Stimulated activated CD8-positive, alpha-beta memory T cell treated with anti-CD3 and anti-CD28 coated beads, Interleukin-12 subunit alpha, Interleukin-12 subunit beta, amount 100 ng/mL, for 4 hours (primary cell): ENCODE measurements around the gene TCAP.

Experiments used
- DNase-seq: peaks from one replicate; pipeline ENCODE4 v3.0.0-alpha.2; 2020; ENCODE audit warnings: low read depth

The TCAP gene

GRCh38 chr17:39651923-39652586 is 13.1 kb upstream of the TCAP start:
- no peak for DNase-seq

DNA sequence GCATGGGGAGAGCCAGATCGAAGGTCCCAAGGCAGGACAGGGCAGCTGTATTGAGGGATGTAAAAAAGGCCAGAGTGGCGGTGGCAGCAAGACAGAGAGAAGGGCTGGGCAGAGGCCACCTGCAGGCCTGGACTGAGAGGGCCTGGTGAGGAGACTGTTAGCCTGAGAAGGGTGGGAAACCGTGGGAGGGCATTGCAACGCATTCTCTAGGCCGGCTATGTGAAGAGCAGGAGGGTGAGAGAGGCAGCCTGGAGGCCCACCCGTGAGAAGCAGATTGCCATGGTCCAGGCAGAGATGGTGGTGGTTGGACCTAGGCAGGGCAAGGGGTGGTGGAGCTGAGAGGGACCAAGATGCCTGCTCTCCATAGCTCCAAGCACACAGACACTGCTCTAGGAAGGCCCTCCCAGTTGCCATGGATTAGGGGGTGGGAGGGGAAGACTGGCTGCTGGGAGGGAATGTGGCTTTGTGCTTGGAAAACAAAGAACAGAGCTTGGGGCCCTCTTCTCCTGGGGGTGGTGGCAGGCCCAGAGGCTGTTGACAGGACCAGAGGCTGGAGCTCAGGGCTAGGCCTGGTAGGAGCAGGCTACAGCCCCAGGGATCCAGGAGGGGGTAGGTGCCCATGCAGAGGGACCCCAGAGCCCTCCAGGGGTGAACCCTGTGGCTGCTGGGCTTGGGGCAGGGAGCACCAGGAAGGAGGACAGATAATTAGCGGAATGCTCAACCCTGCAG is 12.4 kb upstream of the TCAP start:
- DNase-seq = no peak

GRCh38 chr17:39653316-39653661 is 11.9 kb upstream of the TCAP start:
- DNase-seq = no peak

- peak; percentile 54 for DNase-seq
These were observed 11.4 kb upstream of the TCAP start for GRCh38 chr17:39653662-39654331.

GRCh38 chr17:39655105-39655504 is 10.0 kb upstream of the TCAP start:
- no peak for DNase-seq

GRCh38 chr17:39658346-39658745 is 6.8 kb upstream of the TCAP start:
- DNase-seq = no peak

- DNase-seq = no peak
These were observed 6.4 kb upstream of the TCAP start for GRCh38 chr17:39658760-39659159.

- no peak for DNase-seq
These were observed 5.7 kb upstream of the TCAP start for GRCh38 chr17:39659279-39660010.

DNA sequence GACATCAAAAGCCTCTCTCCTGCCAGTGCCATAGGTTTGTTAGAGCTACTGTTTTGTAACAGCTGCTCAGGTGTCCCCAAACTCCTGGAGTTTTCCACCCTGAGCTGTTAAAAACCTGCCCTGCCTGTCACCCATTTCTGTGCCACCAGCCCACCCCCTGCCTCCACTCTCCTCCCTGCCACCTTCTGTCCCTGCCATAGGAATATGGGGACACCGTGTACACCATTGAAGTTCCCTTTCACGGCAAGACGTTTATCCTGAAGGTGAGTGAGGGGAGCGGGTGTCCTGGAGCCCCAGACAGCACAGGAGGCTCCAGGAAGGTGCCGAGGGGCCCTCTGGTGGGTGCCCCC is 5.2 kb upstream of the TCAP start:
- no peak for DNase-seq

GRCh38 chr17:39660397-39661385 is 4.5 kb upstream of the TCAP start:
- no peak for DNase-seq

GRCh38 chr17:39661744-39662541 is 3.2 kb upstream of the TCAP start:
- no peak for DNase-seq

DNA sequence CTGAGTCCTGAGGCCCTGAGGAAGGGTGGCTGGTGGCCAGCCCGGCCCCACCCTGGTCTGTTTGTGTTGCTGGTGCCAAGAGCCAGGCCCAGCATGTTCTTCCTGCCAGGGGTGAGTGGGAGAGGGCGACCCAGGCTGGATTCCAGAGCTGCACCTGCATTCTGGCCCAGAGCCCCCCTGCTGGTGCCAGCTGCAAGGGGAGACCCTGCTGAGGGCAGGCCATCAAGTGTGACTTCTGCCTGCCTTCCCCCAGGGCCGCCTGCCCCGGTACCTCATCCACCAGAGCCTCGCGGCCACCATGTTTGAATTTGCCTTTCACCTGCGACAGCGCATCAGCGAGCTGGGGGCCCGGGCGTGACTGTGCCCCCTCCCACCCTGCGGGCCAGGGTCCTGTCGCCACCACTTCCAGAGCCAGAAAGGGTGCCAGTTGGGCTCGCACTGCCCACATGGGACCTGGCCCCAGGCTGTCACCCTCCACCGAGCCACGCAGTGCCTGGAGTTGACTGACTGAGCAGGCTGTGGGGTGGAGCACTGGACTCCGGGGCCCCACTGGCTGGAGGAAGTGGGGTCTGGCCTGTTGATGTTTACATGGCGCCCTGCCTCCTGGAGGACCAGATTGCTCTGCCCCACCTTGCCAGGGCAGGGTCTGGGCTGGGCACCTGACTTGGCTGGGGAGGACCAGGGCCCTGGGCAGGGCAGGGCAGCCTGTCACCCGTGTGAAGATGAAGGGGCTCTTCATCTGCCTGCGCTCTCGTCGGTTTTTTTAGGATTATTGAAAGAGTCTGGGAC is 2.4 kb upstream of the TCAP start:
- no peak for DNase-seq

- no peak for DNase-seq
These were observed 1.8 kb upstream of the TCAP start for GRCh38 chr17:39663340-39663687.

DNA sequence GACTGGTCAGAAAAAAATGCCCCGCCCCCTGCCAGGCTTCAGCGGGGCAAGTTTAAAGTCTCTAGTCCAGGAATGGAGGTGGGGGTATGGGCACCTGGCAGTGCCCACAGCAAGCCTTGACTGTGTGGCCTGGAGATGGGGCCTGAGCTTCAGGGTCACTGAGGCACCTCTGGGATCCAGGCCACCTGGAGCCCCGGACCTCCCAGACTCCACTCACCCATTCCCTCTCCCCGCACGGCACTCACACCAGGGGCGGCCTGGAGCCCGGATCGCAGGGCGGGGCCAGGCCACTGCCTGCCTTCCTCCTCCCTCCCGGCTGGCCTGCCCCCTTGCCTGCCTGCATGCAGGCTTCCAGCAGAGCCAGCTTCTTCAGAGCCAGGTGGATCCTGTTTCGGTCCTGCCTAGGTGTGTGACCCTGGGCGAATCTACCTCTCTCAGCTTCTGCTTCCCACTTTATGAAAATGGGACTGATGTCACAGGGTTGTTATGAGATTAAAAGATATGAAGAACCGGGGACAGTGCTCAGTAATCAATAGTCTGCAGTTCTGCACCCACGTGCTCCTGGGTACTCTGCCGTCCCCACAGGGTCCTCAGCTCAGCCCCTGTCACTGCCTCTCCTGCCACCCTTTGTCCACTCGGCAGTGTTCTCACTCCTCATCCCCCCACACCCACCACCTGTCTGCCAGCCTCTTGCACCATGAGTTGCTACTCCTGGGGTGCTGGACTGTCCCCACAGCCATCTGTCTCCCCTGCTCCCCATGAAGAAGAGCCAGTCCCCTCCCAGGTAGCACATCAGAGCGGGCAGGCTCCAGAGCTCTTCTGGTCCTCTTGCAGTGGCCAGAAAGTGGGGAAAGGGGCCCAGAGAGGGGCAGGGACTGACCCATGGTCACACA is 1.2 kb upstream of the TCAP start:
- DNase-seq = no peak

GRCh38 chr17:39665642-39666224 is 584 bp downstream of the TCAP start:
- no peak for DNase-seq

DNA sequence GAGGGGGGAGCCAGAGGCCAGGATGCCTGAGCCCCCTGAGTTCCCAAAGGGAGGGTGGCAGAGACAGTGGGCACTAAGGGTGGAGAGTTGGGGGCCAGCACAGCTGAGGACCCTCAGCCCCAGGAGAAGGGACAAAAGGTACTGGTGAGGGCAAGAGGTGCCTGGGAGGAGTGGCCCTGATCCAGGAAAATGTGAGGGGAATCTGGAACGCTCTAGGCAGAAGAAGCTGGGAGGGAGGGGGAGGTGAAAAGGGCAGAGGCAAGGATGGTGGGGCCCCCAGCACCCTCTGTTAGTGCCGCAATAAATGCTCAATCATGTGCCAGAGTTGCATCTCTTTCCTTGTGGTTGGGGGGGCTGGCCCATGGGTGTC is 1.1 kb downstream of the TCAP start:
- DNase-seq = no peak

- DNase-seq = no peak
These were observed 1.6 kb downstream of the TCAP start for GRCh38 chr17:39666601-39667261.

DNA sequence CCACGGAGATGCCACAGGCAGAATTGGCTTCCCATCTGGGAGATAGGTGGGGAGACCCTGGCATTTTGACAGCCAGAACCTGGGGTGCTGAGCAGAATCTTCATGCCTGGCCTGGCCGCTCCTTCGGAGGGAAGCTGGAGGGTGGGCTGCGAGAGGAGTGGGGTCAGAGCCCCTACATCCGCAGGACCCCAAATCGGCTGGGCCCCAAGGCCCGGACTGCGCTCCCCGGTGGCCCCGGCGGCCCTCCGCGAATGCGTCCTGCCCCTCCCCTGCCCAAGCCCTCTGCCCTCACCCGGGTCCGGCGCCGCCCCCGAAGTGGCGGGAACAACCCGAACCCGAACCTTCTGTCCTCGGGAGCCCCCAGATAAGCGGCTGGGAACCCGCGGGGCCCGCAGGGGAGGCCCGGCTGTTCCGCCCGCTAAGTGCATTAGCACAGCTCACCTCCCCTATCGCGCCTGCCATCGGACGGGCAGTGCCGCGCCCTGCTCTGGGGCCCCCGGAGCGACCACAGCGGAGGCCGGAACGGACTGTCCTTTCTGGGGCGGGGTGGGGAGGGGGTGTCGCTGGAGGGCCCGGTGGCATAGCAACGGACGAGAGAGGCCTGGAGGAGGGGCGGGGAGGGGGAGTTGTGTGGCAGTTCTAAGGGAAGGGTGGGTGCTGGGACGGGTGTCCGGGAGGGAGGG is 2.3 kb downstream of the TCAP start:
- no peak for DNase-seq
